CD14-positive monocyte (primary cell): ENCODE data around the gene ZRANB3. TPM values are rescaled to one million over a fixed set of nuclear protein-coding genes. Genes with fewer than 3 reads are reported as not detected.
"Not testable (repeated sequence)": the region's sequence is repeated elsewhere in the genome, so short reads cannot be mapped to it uniquely, and the experiment has no call there.

Experiments
- DNase-seq, 3 donors: peaks; one replicate each; pipeline ENCODE4 v3.0.0-alpha.2; 2011 to 2022
- H2AFZ ChIP-seq: 2 replicates; pipeline ENCODE4 v1.6.0; 2012; ENCODE audit warnings: mild to moderate bottlenecking, low read depth, low read length, inconsistent platforms; ENCODE audit not compliant: insufficient read depth, poor library complexity, severe bottlenecking
- H3K27ac ChIP-seq, 2 donors: 1 replicate in 1 of 2; 2 replicates in 1 of 2; pipeline ENCODE4 v1.5.1; 2012 to 2013; ENCODE audit warnings: low read length in 2 of 2, control low read depth in 1 of 2, inconsistent platforms in 1 of 2, low read depth in 1 of 2, mild to moderate bottlenecking in 1 of 2
- H3K27me3 ChIP-seq, 2 donors: one replicate each; pipeline versions ENCODE4 v1.6.0 to v1.6.1; 2011 to 2013; ENCODE audit warnings: low read length in 2 of 2; ENCODE audit not compliant: control insufficient read depth in 2 of 2, insufficient read depth in 2 of 2
- H3K36me3 ChIP-seq, 2 donors: replicated peaks in 1 of 2; 1 replicate in 1 of 2; 2 replicates in 1 of 2; pipeline versions ENCODE4 v1.5.1 to v1.6.1; 2012 to 2013; ENCODE audit warnings: low read length in 2 of 2, control low read depth in 1 of 2, inconsistent platforms in 1 of 2, mild to moderate bottlenecking in 1 of 2; ENCODE audit not compliant: insufficient read depth in 2 of 2, control insufficient read depth in 1 of 2
- H3K4me1 ChIP-seq, 2 donors: 1 replicate in 1 of 2; 2 replicates in 1 of 2; pipeline versions ENCODE4 v1.5.1 to v1.6.1; 2012 to 2013; ENCODE audit warnings: low read length in 2 of 2, control low read depth in 1 of 2, inconsistent platforms in 1 of 2, mild to moderate bottlenecking in 1 of 2, moderate library complexity in 1 of 2; ENCODE audit not compliant: insufficient read depth in 2 of 2, control insufficient read depth in 1 of 2
- H3K4me2 ChIP-seq: replicated peaks from 2 replicates; pipeline ENCODE3; 2012; ENCODE audit warnings: low read length, moderate library complexity, mild to moderate bottlenecking; ENCODE audit not compliant: poor library complexity, severe bottlenecking; ENCODE audit errors: extremely low read depth
- H3K4me3 ChIP-seq, 3 experiments: fragments of 200-600 bp in 1 of 3; sonication (generic) in 1 of 3; replicated peaks in 1 of 3; 1 replicate in 2 of 3; 2 replicates in 1 of 3; pipeline ENCODE4 v1.5.1; 2011 to 2013; ENCODE audit warnings: low read length in 3 of 3, mild to moderate bottlenecking in 3 of 3, control low read depth in 2 of 3, low read depth in 2 of 3, inconsistent platforms in 1 of 3, moderate library complexity in 1 of 3
- H3K79me2 ChIP-seq: 2 replicates; pipeline ENCODE4 v1.6.0; 2012; ENCODE audit warnings: mild to moderate bottlenecking, control low read depth, inconsistent platforms, low read length, moderate library complexity; ENCODE audit not compliant: insufficient read depth
- H3K9ac ChIP-seq: 2 replicates; pipeline ENCODE4 v1.6.0; 2017; ENCODE audit warnings: low read length, mild to moderate bottlenecking; ENCODE audit not compliant: insufficient read depth, poor library complexity, severe bottlenecking
- H3K9me3 ChIP-seq, 2 donors: replicated peaks in 1 of 2; 1 replicate in 1 of 2; 2 replicates in 1 of 2; pipeline versions ENCODE4 v1.5.1 to v1.6.1; 2012 to 2013; ENCODE audit warnings: low read length in 2 of 2, control low read depth in 1 of 2; ENCODE audit not compliant: control insufficient read depth in 1 of 2, insufficient read depth in 1 of 2
- H4K20me1 ChIP-seq: 2 replicates; pipeline ENCODE4 v1.6.0; 2012; ENCODE audit warnings: mild to moderate bottlenecking, low read length, control low read depth, moderate library complexity; ENCODE audit not compliant: insufficient read depth
- H3K27ac Mint-ChIP-seq, 7 donors: one replicate each; pipeline ENCODE4 v1.8.0; 2020; ENCODE audit warnings: mild to moderate bottlenecking in 7 of 7, mixed read lengths in 7 of 7, moderate library complexity in 6 of 7, inconsistent platforms in 2 of 7
- H3K27me3 Mint-ChIP-seq, 3 donors: one replicate each; pipeline ENCODE4 v1.8.0; 2021 to 2022; ENCODE audit warnings: low read depth in 3 of 3, mild to moderate bottlenecking in 3 of 3, mixed read lengths in 3 of 3, moderate library complexity in 3 of 3, inconsistent platforms in 1 of 3
- H3K36me3 Mint-ChIP-seq, 2 donors: one replicate each; pipeline ENCODE4 v1.8.0; 2020; ENCODE audit warnings: mixed read lengths in 2 of 2, inconsistent platforms in 1 of 2, mild to moderate bottlenecking in 1 of 2
- H3K4me1 Mint-ChIP-seq: one replicate; pipeline ENCODE4 v1.8.0; 2020; ENCODE audit warnings: mild to moderate bottlenecking, mixed read lengths
- H3K4me3 Mint-ChIP-seq, 2 donors: one replicate each; pipeline ENCODE4 v1.8.0; 2020; ENCODE audit warnings: mild to moderate bottlenecking in 2 of 2, mixed read lengths in 2 of 2, moderate library complexity in 1 of 2
- H3K9me3 Mint-ChIP-seq, 7 donors: one replicate each; pipeline ENCODE4 v1.8.0; 2020 to 2022; ENCODE audit warnings: mixed read lengths in 7 of 7, mild to moderate bottlenecking in 6 of 7, moderate library complexity in 6 of 7, inconsistent platforms in 2 of 7
- WGBS: methylation state at CpG from one replicate; pipeline ENCODE4 v1.1.5; 2013; ENCODE audit warnings: missing lambda C conversion rate; ENCODE audit not compliant: insufficient coverage; 5-methylcytosine and 5-hydroxymethylcytosine counted together
- intact Hi-C, 2 donors: fragments of 100-400 bp; cut with micrococcal nuclease; formaldehyde crosslinking; loops; one replicate each; pipeline versions ENCODE4 v1.15.0 to v1.15.1; 2023
- polyA plus RNA-seq, 3 donors: library from polyadenylated mRNA; depleted of rRNA in 1 of 3; unstranded in 2 of 3; stranded (reverse) in 1 of 3; fragments of 300-500 nt in 2 of 3; fragments of >200 nt in 1 of 3; fragmentation: Illumina TruSeq in 2 of 3; gene quantifications; 1 replicate in 2 of 3; 2 replicates in 1 of 3; pipeline ENCODE4 v1.2.3, GENCODE V29; 2012 to 2021
- TF ChIP-seq, protein P1 (sequence below): fragments of 200-600 bp; IDR thresholded peaks from one replicate; pipeline ENCODE4 v1.8.0; 2022; ENCODE audit warnings: antibody characterized with exemption, mild to moderate bottlenecking

ZRANB3 gene
- polyA plus RNA-seq, 3 donors: 0.47 to 3.5 (median 0.64) TPM

DNA sequence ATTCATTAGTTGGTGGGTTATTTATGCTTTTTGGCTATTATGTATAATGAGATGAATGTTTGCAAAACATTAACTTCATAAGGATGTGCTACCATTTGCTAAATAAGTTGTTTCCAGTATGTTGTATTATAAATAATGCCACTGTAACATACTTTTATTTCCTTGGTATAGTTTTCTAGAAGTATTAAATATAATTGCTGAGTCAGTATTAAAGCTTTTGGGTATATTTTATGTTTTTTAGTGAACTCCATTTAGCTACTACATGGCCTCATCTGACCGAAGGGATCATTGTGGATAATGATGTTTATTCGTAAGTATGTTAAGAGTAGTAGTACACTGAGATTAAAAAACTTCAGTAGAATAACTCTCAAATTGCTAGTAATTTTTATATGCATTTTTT lies 405.1 kb downstream of the ZRANB3 start:
- no peaks in the 10 kb centered on the region for H3K79me2 ChIP-seq
- no peaks in the 10 kb centered on the region for H3K9me3 ChIP-seq
- no peak overlapping the region for H3K4me2 ChIP-seq
- no peak overlapping the region for H3K9ac ChIP-seq
- intact Hi-C loops: no loop called here
- Mint-ChIP-seq H3K4me1 (no peaks in the 10 kb centered on the region), H3K4me3 (no peak overlapping the region), H3K9me3 (peaks cover 2 to 6% (median 4%) of the 10 kb centered on the region in 7 donors), H3K27ac (no peak overlapping the region), H3K27me3 (no peaks in the 10 kb centered on the region), H3K36me3 (peaks cover 63 to 72% of the 10 kb centered on the region in 2 donors)
- H3K27ac ChIP-seq: no peak overlapping the region
- no peak for DNase-seq
- H3K27me3 ChIP-seq: no peaks in the 10 kb centered on the region
- no peak overlapping the region for H3K4me3 ChIP-seq
- no peak overlapping the region for H2AFZ ChIP-seq
- WGBS: no CpG with 5 or more reads among the region's 2 CpGs
- H4K20me1 ChIP-seq: no peaks in the 10 kb centered on the region
- TF ChIP-seq, protein P1, sequence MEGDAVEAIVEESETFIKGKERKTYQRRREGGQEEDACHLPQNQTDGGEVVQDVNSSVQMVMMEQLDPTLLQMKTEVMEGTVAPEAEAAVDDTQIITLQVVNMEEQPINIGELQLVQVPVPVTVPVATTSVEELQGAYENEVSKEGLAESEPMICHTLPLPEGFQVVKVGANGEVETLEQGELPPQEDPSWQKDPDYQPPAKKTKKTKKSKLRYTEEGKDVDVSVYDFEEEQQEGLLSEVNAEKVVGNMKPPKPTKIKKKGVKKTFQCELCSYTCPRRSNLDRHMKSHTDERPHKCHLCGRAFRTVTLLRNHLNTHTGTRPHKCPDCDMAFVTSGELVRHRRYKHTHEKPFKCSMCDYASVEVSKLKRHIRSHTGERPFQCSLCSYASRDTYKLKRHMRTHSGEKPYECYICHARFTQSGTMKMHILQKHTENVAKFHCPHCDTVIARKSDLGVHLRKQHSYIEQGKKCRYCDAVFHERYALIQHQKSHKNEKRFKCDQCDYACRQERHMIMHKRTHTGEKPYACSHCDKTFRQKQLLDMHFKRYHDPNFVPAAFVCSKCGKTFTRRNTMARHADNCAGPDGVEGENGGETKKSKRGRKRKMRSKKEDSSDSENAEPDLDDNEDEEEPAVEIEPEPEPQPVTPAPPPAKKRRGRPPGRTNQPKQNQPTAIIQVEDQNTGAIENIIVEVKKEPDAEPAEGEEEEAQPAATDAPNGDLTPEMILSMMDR: no peak
- H3K36me3 ChIP-seq: peaks cover 84 to 89% of the 10 kb centered on the region in 2 donors
- H3K4me1 ChIP-seq: no peaks in the 10 kb centered on the region

DNA sequence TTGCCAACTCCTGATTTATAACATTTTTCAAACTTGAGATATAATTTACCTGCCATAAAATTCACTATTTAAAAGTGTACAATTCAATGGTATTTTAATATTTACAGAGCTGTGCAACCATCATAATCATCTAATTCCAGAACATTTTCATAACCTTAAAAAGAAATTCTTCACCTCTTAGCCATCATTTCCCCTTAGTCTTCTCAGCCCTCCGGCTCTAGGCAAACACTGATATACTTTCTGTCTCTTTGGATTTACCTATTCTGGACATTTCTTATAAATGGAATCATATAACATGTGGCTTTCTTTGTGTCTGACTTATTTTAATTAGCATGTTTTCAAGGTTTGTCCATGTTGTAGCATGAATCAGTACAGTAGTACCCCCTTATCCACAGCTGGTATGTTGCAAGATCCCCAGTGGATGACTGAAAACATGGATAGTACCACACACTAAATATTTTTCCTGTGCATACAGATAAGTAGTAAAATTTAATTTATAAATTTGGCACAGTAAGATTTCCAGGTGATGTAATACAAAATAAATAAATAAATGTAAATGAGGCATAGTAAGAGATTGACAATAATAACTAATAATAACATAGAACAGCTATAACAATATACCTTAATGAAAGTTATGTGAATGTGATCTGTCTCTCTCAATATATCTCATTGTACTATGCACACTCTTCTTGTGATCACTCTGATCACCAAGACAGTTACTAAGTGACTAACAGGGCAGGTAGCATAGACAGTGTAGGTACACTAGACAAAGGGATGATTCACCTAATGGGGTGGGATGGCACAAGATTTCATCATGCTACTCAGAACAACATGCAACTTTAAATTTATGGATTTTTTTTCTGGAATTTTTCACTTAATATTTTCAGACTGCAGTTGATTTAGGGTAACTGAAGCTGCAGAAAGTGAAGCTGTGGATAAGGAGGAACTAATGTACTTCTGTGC lies 405.8 kb downstream of the ZRANB3 start:
- Histone ChIP-seq H3K4me3 (no peak overlapping the region), H3K4me2 (no peak overlapping the region), H4K20me1 (no peaks in the 10 kb centered on the region), H3K79me2 (no peaks in the 10 kb centered on the region), H3K9ac (no peak overlapping the region), H2AFZ (no peak overlapping the region), H3K4me1 (no peaks in the 10 kb centered on the region), H3K9me3 (no peaks in the 10 kb centered on the region), H3K27ac (no peak overlapping the region), H3K27me3 (no peaks in the 10 kb centered on the region), H3K36me3 (peaks cover 81 to 89% of the 10 kb centered on the region in 2 donors)
- intact Hi-C loops: no loop called here
- Mint-ChIP-seq H3K4me1 (no peaks in the 10 kb centered on the region), H3K9me3 (peaks cover 2 to 6% (median 4%) of the 10 kb centered on the region in 7 donors), H3K36me3 (peaks cover 62 to 74% of the 10 kb centered on the region in 2 donors), H3K27ac (no peak overlapping the region), H3K4me3 (no peak overlapping the region), H3K27me3 (no peaks in the 10 kb centered on the region)
- DNase-seq: no peak
- TF ChIP-seq, protein P1: no peak
- WGBS: no CpG with 5 or more reads among the region's 1 CpG

DNA sequence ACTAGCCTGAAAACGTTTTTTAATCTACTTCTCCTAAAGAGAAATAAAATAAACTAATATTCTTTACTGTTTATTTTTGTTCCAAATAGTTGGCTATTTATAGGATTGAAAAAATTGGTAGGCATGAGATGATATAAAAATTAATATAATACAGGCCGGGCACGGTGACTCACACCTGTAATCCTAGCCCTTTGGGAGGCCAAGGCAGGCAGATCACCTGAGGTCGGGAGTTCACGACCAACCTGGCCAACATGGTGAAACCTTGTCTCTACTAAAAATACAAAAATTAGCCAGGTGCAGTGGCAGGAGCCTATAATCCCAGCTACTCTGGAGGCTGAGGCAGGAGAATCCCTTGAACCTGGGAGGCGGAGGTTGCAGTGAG lies 409.4 kb downstream of the ZRANB3 start:
- H3K27ac Mint-ChIP-seq, H4K20me1 ChIP-seq, H3K79me2 ChIP-seq, H3K27me3 ChIP-seq, intact Hi-C loops, H3K4me1 ChIP-seq, H2AFZ ChIP-seq, H3K4me2 ChIP-seq, H3K4me1 Mint-ChIP-seq, H3K4me3 ChIP-seq, H3K4me3 Mint-ChIP-seq, H3K9ac ChIP-seq, DNase-seq, H3K27ac ChIP-seq: not testable (repeated sequence)
- 100% methylated on average over 3 of the region's 6 CpGs for WGBS
- H3K9me3 ChIP-seq: peaks cover 10 to 21% of the 10 kb centered on the region in 2 donors
- peaks cover 0 to 11% (median 1%) of the 10 kb centered on the region in 3 donors for H3K27me3 Mint-ChIP-seq
- peaks cover 53 to 76% of the 10 kb centered on the region in 2 donors for H3K36me3 ChIP-seq
- H3K9me3 Mint-ChIP-seq: peaks cover 17 to 27% (median 21%) of the 10 kb centered on the region in 7 donors
- peaks cover 45 to 60% of the 10 kb centered on the region in 2 donors for H3K36me3 Mint-ChIP-seq
